Muscle layer of colon (tissue), 2 donors: ENCODE results near the gene SRPK3.

ENCODE experiments used
- H3K27ac ChIP-seq: one replicate; pipeline ENCODE4 v1.7.0; 2013; ENCODE audit warnings: low read depth, mild to moderate bottlenecking, low read length, moderate library complexity
- H3K27me3 ChIP-seq, 2 donors: one replicate each; pipeline ENCODE4 v1.7.0; 2013; ENCODE audit warnings: low read length in 2 of 2, mild to moderate bottlenecking in 2 of 2; ENCODE audit not compliant: insufficient read depth in 2 of 2, control insufficient read depth in 1 of 2
- H3K36me3 ChIP-seq: one replicate; pipeline ENCODE4 v1.7.0; 2013; ENCODE audit warnings: mild to moderate bottlenecking, low read length; ENCODE audit not compliant: insufficient read depth
- H3K4me1 ChIP-seq: one replicate; pipeline ENCODE4 v1.7.0; 2013; ENCODE audit warnings: mild to moderate bottlenecking, low read length; ENCODE audit not compliant: insufficient read depth
- H3K4me3 ChIP-seq, 2 donors: one replicate each; pipeline ENCODE4 v1.7.0; 2013; ENCODE audit warnings: low read length in 2 of 2, low read depth in 1 of 2, mild to moderate bottlenecking in 1 of 2, moderate library complexity in 1 of 2
- H3K9ac ChIP-seq: one replicate; pipeline ENCODE4 v1.7.0; 2013; ENCODE audit warnings: low read length
- H3K9me3 ChIP-seq: one replicate; pipeline ENCODE4 v1.7.0; 2013; ENCODE audit warnings: mild to moderate bottlenecking, low read length
- donor health status: abdominal sarcoma.
- donor health status: Adenocarcinoma of cecum.

The SRPK3 gene

GRCh38 chrX:153773741-153774575 lies 6.9 kb upstream of the SRPK3 start:
- H3K27me3 ChIP-seq, result peaks cover 0 to 13% of the 10 kb centered on the region in 2 donors
- no peak overlapping the region for H3K9ac ChIP-seq
- H3K4me1 ChIP-seq, result no peaks in the 10 kb centered on the region
- no peak overlapping the region for H3K27ac ChIP-seq
- no peak overlapping the region for H3K4me3 ChIP-seq
- no peaks in the 10 kb centered on the region for H3K9me3 ChIP-seq
- peaks cover 11% of the 10 kb centered on the region for H3K36me3 ChIP-seq

- no peaks in the 10 kb centered on the region for H3K9me3 ChIP-seq
- no peaks in the 10 kb centered on the region for H3K4me1 ChIP-seq
- H3K9ac ChIP-seq, result no peak overlapping the region
- no peak overlapping the region for H3K27ac ChIP-seq
- H3K36me3 ChIP-seq, result peaks cover 10% of the 10 kb centered on the region
- peaks cover 0 to 8% of the 10 kb centered on the region in 2 donors for H3K27me3 ChIP-seq
- H3K4me3 ChIP-seq, result no peak overlapping the region
Measured at GRCh38 chrX:153774576-153775292, 6.1 kb upstream of the SRPK3 start.

GRCh38 chrX:153775293-153776119 lies 5.3 kb upstream of the SRPK3 start:
- Histone ChIP-seq H3K9me3 (no peaks in the 10 kb centered on the region), H3K27me3 (peaks cover 0 to 8% of the 10 kb centered on the region in 2 donors), H3K9ac (no peak overlapping the region), H3K4me3 (no peak overlapping the region), H3K4me1 (peaks cover 5% of the 10 kb centered on the region), H3K27ac (no peak overlapping the region), H3K36me3 (peaks cover 4% of the 10 kb centered on the region)

- Histone ChIP-seq H3K9me3 (no peaks in the 10 kb centered on the region), H3K4me1 (peaks cover 7% of the 10 kb centered on the region), H3K27ac (no peak overlapping the region), H3K27me3 (peaks cover 0 to 9% of the 10 kb centered on the region in 2 donors), H3K36me3 (no peaks in the 10 kb centered on the region), H3K4me3 (no peak overlapping the region), H3K9ac (no peak overlapping the region)
Measured at GRCh38 chrX:153776120-153776599, 4.7 kb upstream of the SRPK3 start.

GRCh38 chrX:153776611-153777045 lies 4.2 kb upstream of the SRPK3 start:
- Histone ChIP-seq H3K27ac (no peak overlapping the region), H3K4me3 (no peak overlapping the region), H3K36me3 (no peaks in the 10 kb centered on the region), H3K9ac (no peak overlapping the region), H3K27me3 (peaks cover 0 to 12% of the 10 kb centered on the region in 2 donors), H3K9me3 (no peaks in the 10 kb centered on the region), H3K4me1 (peaks cover 7% of the 10 kb centered on the region)

- Histone ChIP-seq H3K9ac (no peak overlapping the region), H3K27ac (no peak overlapping the region), H3K36me3 (no peaks in the 10 kb centered on the region), H3K4me3 (no peak overlapping the region), H3K27me3 (peaks cover 0 to 10% of the 10 kb centered on the region in 2 donors), H3K4me1 (peaks cover 7% of the 10 kb centered on the region), H3K9me3 (no peaks in the 10 kb centered on the region)
Measured at GRCh38 chrX:153777261-153778090, 3.4 kb upstream of the SRPK3 start.

GRCh38 chrX:153778181-153778580 lies 2.7 kb upstream of the SRPK3 start:
- Histone ChIP-seq H3K27me3 (peaks cover 0 to 10% of the 10 kb centered on the region in 2 donors), H3K4me3 (no peak overlapping the region), H3K4me1 (peaks cover 7% of the 10 kb centered on the region), H3K36me3 (no peaks in the 10 kb centered on the region), H3K27ac (no peak overlapping the region), H3K9me3 (no peaks in the 10 kb centered on the region), H3K9ac (no peak overlapping the region)

GRCh38 chrX:153778684-153779101 lies 2.1 kb upstream of the SRPK3 start:
- Histone ChIP-seq H3K9me3 (no peaks in the 10 kb centered on the region), H3K4me3 (no peak overlapping the region), H3K4me1 (peaks cover 7% of the 10 kb centered on the region), H3K27me3 (peaks cover 0 to 10% of the 10 kb centered on the region in 2 donors), H3K27ac (no peak overlapping the region), H3K9ac (no peak overlapping the region), H3K36me3 (no peaks in the 10 kb centered on the region)

GRCh38 chrX:153779891-153780677 lies 757 bp upstream of the SRPK3 start:
- H3K4me1 ChIP-seq, result peaks cover 7% of the 10 kb centered on the region
- no peaks in the 10 kb centered on the region for H3K36me3 ChIP-seq
- no peak overlapping the region for H3K9ac ChIP-seq
- H3K27me3 ChIP-seq, result peaks cover 0 to 10% of the 10 kb centered on the region in 2 donors
- no peak overlapping the region for H3K4me3 ChIP-seq
- H3K27ac ChIP-seq, result peak overlapping the region; percentile 63
- no peaks in the 10 kb centered on the region for H3K9me3 ChIP-seq
